Activated T-helper 1 cell treated with anti-CD3 and anti-CD28 coated beads, Interleukin-12 subunit alpha, Interleukin-12 subunit beta, Interleukin-2, Interleukin-4 antibody, amounts not matched to agents 30 ng/mL and 10 ng/mL and 1 ng/mL, durations not matched to agents 14 hours and 24 hours and 36 hours (primary cell): ENCODE measurements around the gene KCNAB2. TPM values are rescaled to one million over a fixed set of nuclear protein-coding genes. Genes with fewer than 3 reads are reported as not detected.

Experiments used
- DNase-seq: peaks from one replicate; pipeline ENCODE4 v3.0.0; 2021; ENCODE audit warnings: low spot score
- H3K27ac Mint-ChIP-seq: one replicate; pipeline ENCODE4 v1.8.0; 2021; ENCODE audit warnings: mild to moderate bottlenecking, mixed read lengths
- H3K27me3 Mint-ChIP-seq: one replicate; pipeline ENCODE4 v1.8.0; 2022; ENCODE audit warnings: mild to moderate bottlenecking, moderate library complexity, mixed read lengths; ENCODE audit not compliant: insufficient read depth
- H3K36me3 Mint-ChIP-seq: one replicate; pipeline ENCODE4 v1.8.0; 2021; ENCODE audit warnings: low read depth, mixed read lengths
- H3K4me1 Mint-ChIP-seq: one replicate; pipeline ENCODE4 v1.8.0; 2021; ENCODE audit warnings: low read depth, mixed read lengths
- H3K4me3 Mint-ChIP-seq: one replicate; pipeline ENCODE4 v1.8.0; 2021; ENCODE audit warnings: mild to moderate bottlenecking, moderate library complexity, mixed read lengths
- H3K9me3 Mint-ChIP-seq: one replicate; pipeline ENCODE4 v1.8.0; 2021; ENCODE audit warnings: mixed read lengths
- intact Hi-C: fragments of 100-400 bp; cut with micrococcal nuclease; formaldehyde crosslinking; loops from one replicate; pipeline ENCODE4 v1.15.1; 2024
- total RNA-seq: library from RNA; stranded (reverse); gene quantifications from 2 replicates; pipeline ENCODE4 v1.2.3, GENCODE V29; 2022

Gene KCNAB2
- total RNA-seq, 1 donor from 2014 or later, result 237 TPM

- Mint-ChIP-seq H3K9me3 (no peaks in the 10 kb centered on the region), H3K27me3 (peaks cover 8% of the 10 kb centered on the region), H3K36me3 (no peaks in the 10 kb centered on the region), H3K4me3 (no peak overlapping the region), H3K4me1 (peaks cover 4% of the 10 kb centered on the region), H3K27ac (no peak overlapping the region)
- intact Hi-C loops, result no loop called here
- no peak for DNase-seq
These were observed 65.9 kb downstream of the KCNAB2 start for GRCh38 chr1:6111571-6111970.

- no peak overlapping the region for H3K27ac Mint-ChIP-seq
- H3K4me1 Mint-ChIP-seq, result peaks cover 9% of the 10 kb centered on the region
- H3K9me3 Mint-ChIP-seq, result peaks cover 5% of the 10 kb centered on the region
- no peaks in the 10 kb centered on the region for H3K36me3 Mint-ChIP-seq
- H3K27me3 Mint-ChIP-seq, result peaks cover 13% of the 10 kb centered on the region
- DNase-seq, result no peak
- intact Hi-C loops, result no loop called here
- H3K4me3 Mint-ChIP-seq, result no peak overlapping the region
These were observed 66.5 kb downstream of the KCNAB2 start for GRCh38 chr1:6111991-6112689.

DNA sequence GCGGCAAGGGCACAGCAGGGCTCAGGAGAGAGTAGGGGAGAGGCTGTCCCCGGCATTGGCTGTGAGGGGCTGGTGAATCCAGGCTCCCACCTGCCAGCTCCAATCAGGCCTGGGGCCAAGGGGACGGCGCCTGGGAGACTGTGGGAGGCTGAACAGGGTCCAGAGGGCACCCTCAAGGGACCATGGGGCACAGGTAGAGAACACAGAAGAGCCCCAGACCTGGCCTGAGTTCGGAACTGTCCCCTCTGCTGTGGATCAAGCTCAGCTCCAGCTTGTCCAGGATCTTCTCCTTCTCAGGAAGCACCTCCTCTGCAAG, 67.0 kb downstream of the KCNAB2 start:
- peaks cover 11% of the 10 kb centered on the region for H3K4me1 Mint-ChIP-seq
- no peak for DNase-seq
- peaks cover 13% of the 10 kb centered on the region for H3K27me3 Mint-ChIP-seq
- no peaks in the 10 kb centered on the region for H3K36me3 Mint-ChIP-seq
- H3K9me3 Mint-ChIP-seq, result peaks cover 7% of the 10 kb centered on the region
- intact Hi-C loops, result no loop called here
- no peak overlapping the region for H3K4me3 Mint-ChIP-seq
- H3K27ac Mint-ChIP-seq, result no peak overlapping the region

DNA sequence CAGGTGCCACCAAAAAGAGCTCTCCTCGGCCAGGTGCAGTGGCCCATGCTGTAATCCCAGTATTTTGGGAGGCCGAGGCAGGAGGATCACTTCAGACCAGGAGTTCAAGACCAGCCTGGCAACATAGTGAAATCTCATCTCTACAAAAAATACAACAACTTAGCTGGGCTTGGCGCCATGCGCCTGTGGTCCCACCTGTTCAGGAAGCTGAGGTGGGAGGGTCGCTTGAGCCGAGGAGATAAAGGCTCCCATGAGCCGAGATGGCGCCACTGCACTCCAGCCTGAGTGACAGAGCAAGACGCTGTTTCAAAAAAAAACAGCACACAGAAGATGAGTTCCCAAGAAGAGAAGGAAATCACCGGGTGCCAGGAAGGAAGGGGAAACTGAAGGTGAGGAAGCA, 67.4 kb downstream of the KCNAB2 start:
- Mint-ChIP-seq H3K27ac (no peak overlapping the region), H3K36me3 (no peaks in the 10 kb centered on the region), H3K9me3 (peaks cover 7% of the 10 kb centered on the region), H3K4me3 (no peak overlapping the region), H3K27me3 (peaks cover 13% of the 10 kb centered on the region), H3K4me1 (peaks cover 11% of the 10 kb centered on the region)
- DNase-seq, result no peak
- intact Hi-C loops, result no loop called here

DNA sequence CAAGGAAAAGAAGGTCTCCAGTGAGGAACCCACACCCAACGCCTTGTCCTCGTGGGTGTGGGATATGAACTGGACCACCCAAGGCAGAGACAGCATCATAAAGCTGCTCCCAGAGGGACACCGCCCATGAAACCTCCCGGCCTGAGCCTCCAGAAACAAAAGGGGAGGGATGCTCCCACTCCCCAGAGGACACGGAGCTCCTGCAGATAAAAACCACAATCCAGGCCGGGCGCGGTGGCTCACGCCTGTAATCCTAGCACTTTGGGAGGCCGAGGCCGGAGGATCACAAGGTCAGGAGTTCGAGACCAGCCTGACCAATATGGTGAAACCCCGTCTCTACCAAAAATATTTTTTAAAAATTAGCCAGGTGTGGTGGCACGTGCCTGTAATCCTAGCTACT, 68.1 kb downstream of the KCNAB2 start:
- intact Hi-C loops, result no loop called here
- H3K27ac Mint-ChIP-seq, result no peak overlapping the region

DNA sequence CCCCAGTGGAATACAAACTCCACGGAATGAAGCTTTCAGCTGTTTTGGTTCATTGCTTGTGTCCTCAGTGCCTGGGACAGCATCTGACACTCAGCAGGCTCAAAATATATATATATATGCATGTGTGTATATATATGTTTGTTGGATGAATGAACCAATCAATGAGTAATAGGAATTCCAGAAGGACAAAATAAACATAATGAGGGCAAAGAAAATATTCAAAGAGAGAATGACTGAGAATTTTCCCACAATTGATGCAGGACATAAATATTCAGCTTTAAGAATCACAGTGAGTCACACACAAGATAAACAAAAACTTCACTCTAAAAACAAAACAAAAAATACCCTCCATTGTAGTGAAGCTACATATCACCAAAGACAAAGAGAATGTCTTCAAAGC, 70.4 kb downstream of the KCNAB2 start:
- Mint-ChIP-seq H3K9me3 (peaks cover 7% of the 10 kb centered on the region), H3K4me3 (no peak overlapping the region), H3K4me1 (peaks cover 11% of the 10 kb centered on the region), H3K27me3 (peaks cover 9% of the 10 kb centered on the region), H3K27ac (no peak overlapping the region), H3K36me3 (no peaks in the 10 kb centered on the region)
- DNase-seq, result no peak
- intact Hi-C loops, result no loop called here

More for the DNA sequence above, 68.1 kb downstream of the KCNAB2 start:
- Mint-ChIP-seq H3K4me3 (no peak overlapping the region), H3K36me3 (no peaks in the 10 kb centered on the region), H3K9me3 (peaks cover 7% of the 10 kb centered on the region), H3K27me3 (peaks cover 9% of the 10 kb centered on the region), H3K4me1 (peaks cover 11% of the 10 kb centered on the region)
- no peak for DNase-seq

DNA sequence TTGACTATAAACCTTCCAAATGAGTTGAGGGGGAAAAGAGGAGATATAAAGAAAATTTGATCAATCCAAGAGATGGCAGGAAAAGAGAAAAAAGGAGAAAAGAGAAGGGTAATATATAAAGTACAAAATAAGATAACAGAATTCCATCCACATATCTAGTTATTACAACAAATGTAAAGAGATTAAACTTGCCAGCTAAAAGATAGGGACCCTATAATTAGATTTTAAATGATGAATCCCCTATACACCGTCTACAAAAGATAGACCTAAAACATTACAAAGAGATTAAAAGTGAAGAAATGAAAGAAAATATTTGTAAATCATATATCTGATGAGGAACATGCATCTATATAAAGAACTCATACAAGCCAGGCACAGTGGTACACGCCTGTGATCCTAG, 71.4 kb downstream of the KCNAB2 start:
- Mint-ChIP-seq H3K4me3 (no peak overlapping the region), H3K27me3 (peaks cover 9% of the 10 kb centered on the region), H3K9me3 (peaks cover 7% of the 10 kb centered on the region), H3K4me1 (peaks cover 11% of the 10 kb centered on the region), H3K36me3 (no peaks in the 10 kb centered on the region), H3K27ac (no peak overlapping the region)
- DNase-seq, result no peak
- intact Hi-C loops, result no loop called here

DNA sequence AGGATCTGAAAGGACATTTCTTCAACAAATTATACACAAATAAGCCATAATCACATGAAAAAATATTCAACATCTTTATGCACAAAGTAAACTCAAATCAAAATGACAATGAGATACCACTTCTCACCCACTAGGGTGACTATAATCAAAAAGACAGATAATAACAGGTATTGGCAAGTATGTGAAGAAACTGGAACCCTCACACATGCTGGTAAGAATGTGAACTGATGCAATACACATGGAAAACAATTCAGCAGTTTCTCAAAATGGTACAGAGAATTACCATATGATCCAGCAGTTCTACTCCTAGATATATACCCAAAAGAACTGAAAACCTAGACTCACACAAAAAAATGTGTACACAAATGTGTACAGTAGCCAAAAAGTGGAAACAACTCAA, 71.9 kb downstream of the KCNAB2 start:
- H3K9me3 Mint-ChIP-seq, result peaks cover 7% of the 10 kb centered on the region
- H3K27ac Mint-ChIP-seq, result no peak overlapping the region
- no peak for DNase-seq
- peaks cover 11% of the 10 kb centered on the region for H3K4me1 Mint-ChIP-seq
- intact Hi-C loops, result no loop called here
- no peaks in the 10 kb centered on the region for H3K36me3 Mint-ChIP-seq
- H3K27me3 Mint-ChIP-seq, result peaks cover 6% of the 10 kb centered on the region
- H3K4me3 Mint-ChIP-seq, result no peak overlapping the region

- DNase-seq, result no peak
- no peaks in the 10 kb centered on the region for H3K36me3 Mint-ChIP-seq
- H3K9me3 Mint-ChIP-seq, result peaks cover 7% of the 10 kb centered on the region
- H3K27ac Mint-ChIP-seq, result no peak overlapping the region
- no peak overlapping the region for H3K4me3 Mint-ChIP-seq
- intact Hi-C loops, result no loop called here
- H3K27me3 Mint-ChIP-seq, result peaks cover 6% of the 10 kb centered on the region
- peaks cover 11% of the 10 kb centered on the region for H3K4me1 Mint-ChIP-seq
These were observed 72.7 kb downstream of the KCNAB2 start for GRCh38 chr1:6118415-6118814.

- intact Hi-C loops, result no loop called here
- no peaks in the 10 kb centered on the region for H3K36me3 Mint-ChIP-seq
These were observed 75.3 kb downstream of the KCNAB2 start for GRCh38 chr1:6121021-6121421.

DNA sequence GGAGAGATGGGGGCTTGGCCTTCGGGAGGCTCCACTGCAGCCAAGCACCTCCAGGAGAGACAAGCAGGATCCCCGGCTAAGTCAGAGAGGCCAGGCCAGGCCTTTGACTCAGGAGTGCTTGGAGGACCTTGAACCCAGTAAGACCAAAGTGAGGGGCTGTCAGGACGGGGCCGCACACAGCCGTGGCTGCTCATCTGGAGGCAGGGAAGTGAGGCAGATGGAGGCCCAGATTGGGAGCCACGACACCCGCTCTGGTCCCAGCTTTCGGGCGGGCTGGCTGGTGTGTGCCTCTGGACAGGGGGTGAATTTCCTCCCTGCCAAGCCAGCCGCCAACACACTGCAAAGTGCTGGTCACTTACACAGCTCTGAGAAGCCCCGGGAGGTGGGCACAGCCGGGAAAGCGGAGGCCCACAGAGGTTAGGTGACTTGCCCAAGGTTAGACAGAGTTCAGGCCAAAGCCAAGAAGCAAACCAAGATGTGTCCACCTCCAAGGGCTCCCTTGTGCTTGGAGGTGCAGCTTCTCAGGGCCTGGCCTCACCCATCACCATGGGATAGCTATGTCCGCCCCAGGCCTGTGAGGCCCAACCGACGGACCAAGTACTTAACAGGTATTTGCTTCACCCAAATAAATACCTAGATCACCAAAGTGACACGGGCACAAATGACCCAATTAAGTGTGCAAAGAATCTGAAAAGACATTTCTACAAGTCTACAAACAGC, 76.1 kb downstream of the KCNAB2 start:
- Mint-ChIP-seq H3K4me3 (no peak overlapping the region), H3K9me3 (peaks cover 5% of the 10 kb centered on the region), H3K27ac (no peak overlapping the region), H3K27me3 (peaks cover 5% of the 10 kb centered on the region), H3K36me3 (no peaks in the 10 kb centered on the region), H3K4me1 (peaks cover 5% of the 10 kb centered on the region)
- intact Hi-C loops, result no loop called here
- DNase-seq, result no peak

More at GRCh38 chr1:6121021-6121421, 75.3 kb downstream of the KCNAB2 start:
- peaks cover 7% of the 10 kb centered on the region for H3K9me3 Mint-ChIP-seq
- no peak overlapping the region for H3K27ac Mint-ChIP-seq
- H3K27me3 Mint-ChIP-seq, result peaks cover 6% of the 10 kb centered on the region
- H3K4me3 Mint-ChIP-seq, result no peak overlapping the region
- no peak for DNase-seq
- H3K4me1 Mint-ChIP-seq, result peaks cover 11% of the 10 kb centered on the region

- H3K4me3 Mint-ChIP-seq, result no peak overlapping the region
- no peak for DNase-seq
- no peaks in the 10 kb centered on the region for H3K27me3 Mint-ChIP-seq
- intact Hi-C loops, result no loop called here
- H3K36me3 Mint-ChIP-seq, result no peaks in the 10 kb centered on the region
- H3K27ac Mint-ChIP-seq, result no peak overlapping the region
- no peaks in the 10 kb centered on the region for H3K4me1 Mint-ChIP-seq
- no peaks in the 10 kb centered on the region for H3K9me3 Mint-ChIP-seq
These were observed 77.4 kb downstream of the KCNAB2 start for GRCh38 chr1:6123083-6123482.

- no peak overlapping the region for H3K4me3 Mint-ChIP-seq
- H3K36me3 Mint-ChIP-seq, result no peaks in the 10 kb centered on the region
- intact Hi-C loops, result no loop called here
- H3K27ac Mint-ChIP-seq, result no peak overlapping the region
- H3K4me1 Mint-ChIP-seq, result no peaks in the 10 kb centered on the region
- no peaks in the 10 kb centered on the region for H3K9me3 Mint-ChIP-seq
- H3K27me3 Mint-ChIP-seq, result no peaks in the 10 kb centered on the region
- DNase-seq, result no peak
These were observed 78.1 kb downstream of the KCNAB2 start for GRCh38 chr1:6123816-6124215.
